Gastrocnemius medialis (tissue), 4 donors: ENCODE measurements around the gene UBL7. TPM values are rescaled to one million over a fixed set of nuclear protein-coding genes. Genes with fewer than 3 reads are reported as not detected.
A peak's percentile ranks its signal among the peaks of the same experiment; 100 is the strongest.

ENCODE experiments used
- ATAC-seq, 2 donors: fragments of 150-250 bp; one replicate each; pipeline ENCODE4 v1.9.1; 2016
- DNase-seq, 2 donors: peaks; one replicate each; pipeline ENCODE4 v3.0.0-alpha.2; 2019
- H3K27ac ChIP-seq, 4 donors: fragments of 200-600 bp; sonication (generic); 1 replicate in 1 of 4; 2 replicates in 3 of 4; pipeline ENCODE4 v1.5.1; 2016 to 2018; ENCODE audit warnings: mild to moderate bottlenecking in 2 of 4, moderate library complexity in 1 of 4
- H3K27me3 ChIP-seq, 3 donors: fragments of 200-600 bp; sonication (generic) in 2 of 3; 1 replicate in 1 of 3; 2 replicates in 2 of 3; pipeline versions ENCODE4 v1.5.1 to v1.6.0; 2016 to 2019; ENCODE audit warnings: mild to moderate bottlenecking in 1 of 3, moderate library complexity in 1 of 3
- H3K36me3 ChIP-seq, 2 donors: fragments of 200-600 bp; sonication (generic) in 1 of 2; one replicate each; pipeline ENCODE4 v1.5.1; 2017 to 2018
- H3K4me1 ChIP-seq, 2 donors: fragments of 200-600 bp; sonication (generic) in 1 of 2; one replicate each; pipeline ENCODE4 v1.5.1; 2016 to 2017; ENCODE audit warnings: mild to moderate bottlenecking in 2 of 2
- H3K4me3 ChIP-seq, 4 donors: fragments of 200-600 bp; sonication (generic) in 3 of 4; 1 replicate in 1 of 4; 2 replicates in 3 of 4; pipeline ENCODE4 v1.5.1; 2016 to 2019; ENCODE audit warnings: mild to moderate bottlenecking in 2 of 4
- H3K9me3 ChIP-seq, 3 donors: fragments of 200-600 bp; sonication (generic) in 2 of 3; 1 replicate in 1 of 3; 2 replicates in 2 of 3; pipeline ENCODE4 v1.5.1; 2016 to 2019
- CTCF ChIP-seq, 5 experiments: fragments of 450-650 bp in 3 of 5; fragments of 200-600 bp in 2 of 5; sonication (generic) in 2 of 5; IDR thresholded peaks in 4 of 5; conservative IDR thresholded peaks in 1 of 5; 1 replicate in 4 of 5; 2 replicates in 1 of 5; pipeline ENCODE4 v1.5.1; 2016 to 2019; ENCODE audit warnings: antibody characterized with exemption in 5 of 5, mild to moderate bottlenecking in 3 of 5, moderate library complexity in 3 of 5
- POLR2A ChIP-seq, 2 donors: fragments of 450-650 bp; IDR thresholded peaks; one replicate each; pipeline ENCODE4 v1.6.1; 2017; ENCODE audit warnings: antibody characterized with exemption in 2 of 2, mild to moderate bottlenecking in 2 of 2, moderate library complexity in 2 of 2
- in situ Hi-C, 4 donors: fragments of 200-750 bp; cut with MboI; loops; one replicate each; pipeline versions ENCODE4 v1.15.0 to v1.8.0; 2017; ENCODE audit warnings: low sequenced_read_pairs in 4 of 4
- intact Hi-C: fragments of 100-400 bp; cut with DNase I; formaldehyde crosslinking; loops from one replicate; pipeline ENCODE4 v1.15.1; 2023; ENCODE audit warnings: low total_unique reads
- total RNA-seq, 4 donors: library from RNA; depleted of rRNA; stranded (reverse); fragments of >200 nt; gene quantifications; one replicate each; pipeline versions ENCODE4 v1.1.0 to v1.2.3, GENCODE V29; 2016

UBL7 gene
- total RNA-seq, 4 donors from 2014 or later: 66.4 to 139 (median 83.2) TPM

DNA sequence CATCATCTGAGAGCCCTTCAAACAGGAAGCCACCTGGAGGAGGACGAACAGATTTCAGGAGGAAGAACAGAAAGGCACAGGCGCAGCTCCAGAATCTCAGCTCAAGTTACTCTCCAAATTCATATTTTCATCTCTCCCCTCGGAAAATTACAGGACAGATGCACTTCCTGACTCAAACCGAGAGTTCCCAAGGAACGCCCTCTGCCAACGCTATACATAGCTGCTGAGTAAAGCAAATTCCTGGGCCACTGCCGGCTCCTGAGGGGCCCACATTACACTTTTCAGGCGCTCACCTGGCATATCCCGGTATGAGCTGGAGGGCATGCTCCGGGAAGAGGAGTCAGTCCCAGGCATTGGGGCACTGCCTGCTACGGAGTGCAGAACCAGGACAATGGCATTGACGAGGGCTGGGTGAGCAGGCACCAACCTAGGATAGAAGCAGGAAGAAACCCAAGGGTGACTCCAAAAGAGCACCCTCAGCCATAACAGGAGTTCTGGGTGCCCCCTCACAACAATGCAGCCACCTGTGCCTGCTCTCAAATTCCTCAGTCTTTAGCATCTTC, 11.2 kb downstream of the UBL7 start:
- Histone ChIP-seq H3K27me3 (no peaks in the 10 kb centered on the region), H3K27ac (no peak overlapping the region), H3K4me3 (no peak overlapping the region), H3K4me1 (no peaks in the 10 kb centered on the region), H3K9me3 (no peaks in the 10 kb centered on the region), H3K36me3 (peaks cover 0 to 99% of the 10 kb centered on the region in 2 donors)
- TF ChIP-seq POLR2A (IDR thresholded peaks at IDR 0.05) (no peak), CTCF (IDR thresholded peaks at IDR 0.05 in 4 of 5, conservative IDR thresholded peaks at IDR 0.05 in 1 of 5) (no peak)
- intact Hi-C loops (no loop called here), in situ Hi-C loops (loop anchor here in 2 of 4 donors (10.0 to 25.0 kb wide), 3 partner anchors 85 to 462 kb away; partner anchors contain the start of genes CLK3 (in 1 of the 2), PML (in 1 of the 2) and STOML1 (in 1 of the 2))
- ATAC-seq (no peak), DNase-seq (no peak)

GRCh38 chr15:74449095-74449494, 11.9 kb downstream of the UBL7 start:
- H3K9me3 ChIP-seq: no peaks in the 10 kb centered on the region
- H3K4me3 ChIP-seq: no peak overlapping the region
- ATAC-seq: no peak
- in situ Hi-C loops: no loop called here
- H3K27ac ChIP-seq: no peak overlapping the region
- no peak for DNase-seq
- no peaks in the 10 kb centered on the region for H3K27me3 ChIP-seq
- peaks cover 0 to 94% of the 10 kb centered on the region in 2 donors for H3K36me3 ChIP-seq
- peaks cover under 1 to 6% of the 10 kb centered on the region in 2 donors for H3K4me1 ChIP-seq
- intact Hi-C loops: no loop called here
- TF ChIP-seq CTCF (IDR thresholded peaks at IDR 0.05 in 4 of 5, conservative IDR thresholded peaks at IDR 0.05 in 1 of 5): no peak
- TF ChIP-seq POLR2A (IDR thresholded peaks at IDR 0.05): no peak

GRCh38 chr15:74445816-74446763, 14.9 kb downstream of the UBL7 start:
- TF ChIP-seq CTCF (IDR thresholded peaks at IDR 0.05 in 4 of 5, conservative IDR thresholded peaks at IDR 0.05 in 1 of 5): no peak
- TF ChIP-seq POLR2A (IDR thresholded peaks at IDR 0.05): no peak
- in situ Hi-C loops: no loop called here
- no peak for ATAC-seq

GRCh38 chr15:74444106-74445062, 16.6 kb downstream of the UBL7 start:
- Histone ChIP-seq H3K4me1 (peaks cover 18 to 24% of the 10 kb centered on the region in 2 donors), H3K27ac (peak overlapping the region in 1 of 4 donors; percentile 13), H3K9me3 (no peaks in the 10 kb centered on the region), H3K27me3 (no peaks in the 10 kb centered on the region), H3K36me3 (peaks cover 0 to 48% of the 10 kb centered on the region in 2 donors), H3K4me3 (no peak overlapping the region)
- in situ Hi-C loops: loop anchor here in 1 of 4 donors (5.0 kb wide), 2 partner anchors 43 to 62 kb away; no protein-coding TSS in a partner anchor
- no peak for DNase-seq
- TF ChIP-seq CTCF (IDR thresholded peaks at IDR 0.05 in 4 of 5, conservative IDR thresholded peaks at IDR 0.05 in 1 of 5) (no peak), POLR2A (IDR thresholded peaks at IDR 0.05) (no peak)
- no peak for ATAC-seq
- intact Hi-C loops: no loop called here

More at GRCh38 chr15:74445816-74446763, 14.9 kb downstream of the UBL7 start:
- no peaks in the 10 kb centered on the region for H3K27me3 ChIP-seq
- H3K9me3 ChIP-seq: no peaks in the 10 kb centered on the region
- intact Hi-C loops: no loop called here
- no peak for DNase-seq
- H3K4me3 ChIP-seq: no peak overlapping the region
- H3K27ac ChIP-seq: no peak overlapping the region
- H3K4me1 ChIP-seq: peaks cover 14 to 22% of the 10 kb centered on the region in 2 donors
- H3K36me3 ChIP-seq: peaks cover 0 to 65% of the 10 kb centered on the region in 2 donors
